Activated T-cell treated with anti-CD3 and anti-CD28 coated beads, Interleukin-2, amount 50 U/mL, for 4 hours (primary cell): ENCODE measurements around the gene ZNRF3. TPM values are rescaled to one million over a fixed set of nuclear protein-coding genes. Genes with fewer than 3 reads are reported as not detected.
"Not testable (repeated sequence)": the region's sequence is repeated elsewhere in the genome, so short reads cannot be mapped to it uniquely, and the experiment has no call there.

ENCODE experiments used
- ATAC-seq, 2 donors: fragments of 200-7000 bp; cut with Tn5 transposase; one replicate each; pipeline ENCODE4 v1.10.0; 2021
- DNase-seq: peaks from one replicate; pipeline ENCODE4 v3.0.0-alpha.2; 2020
- H3K27me3 Mint-ChIP-seq: one replicate; pipeline ENCODE4 v1.8.0; 2021; ENCODE audit warnings: low read depth, mixed read lengths
- H3K36me3 Mint-ChIP-seq: one replicate; pipeline ENCODE4 v1.8.0; 2022; ENCODE audit warnings: mixed read lengths; ENCODE audit not compliant: insufficient read depth
- H3K4me1 Mint-ChIP-seq: one replicate; pipeline ENCODE4 v1.8.0; 2021; ENCODE audit warnings: low read depth, mixed read lengths
- H3K4me3 Mint-ChIP-seq: one replicate; pipeline ENCODE4 v1.8.0; 2021; ENCODE audit warnings: mild to moderate bottlenecking, moderate library complexity, mixed read lengths
- H3K9me3 Mint-ChIP-seq: one replicate; pipeline ENCODE4 v1.8.0; 2021; ENCODE audit warnings: mixed read lengths
- total RNA-seq, 3 donors: library from RNA; stranded (reverse); gene quantifications; one replicate each; pipeline ENCODE4 v1.2.1, GENCODE V29; 2021

The ZNRF3 gene
- total RNA-seq, 3 donors from 2014 or later, result 3.3 to 4.9 (median 3.8) TPM

DNA sequence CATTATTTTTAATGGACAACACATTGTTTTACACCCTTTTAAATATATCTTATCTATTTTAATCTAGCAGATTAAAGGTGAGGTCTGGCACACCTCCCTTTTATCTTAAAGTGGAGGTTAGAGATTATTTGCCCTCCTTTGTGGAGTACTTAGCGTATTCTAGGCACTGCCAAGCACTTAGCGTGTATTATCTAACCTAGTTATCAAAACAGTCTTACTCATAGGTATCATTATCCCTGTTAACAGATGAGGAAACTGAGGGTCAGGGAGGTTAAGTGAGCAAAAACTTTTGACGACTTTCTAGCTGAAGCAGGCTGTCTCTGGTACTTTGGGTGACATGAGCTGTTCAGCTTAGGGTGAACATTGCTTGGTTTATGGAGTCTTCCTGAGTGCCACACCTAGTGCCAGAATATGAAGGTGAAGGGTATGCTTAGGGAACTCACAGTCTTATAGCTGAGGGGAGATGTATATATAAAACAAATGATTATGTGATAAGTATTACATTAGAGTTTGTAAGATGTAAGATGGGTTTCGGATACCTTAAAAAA, 55.0 kb downstream of the ZNRF3 start:
- no peak for DNase-seq
- no peaks in the 10 kb centered on the region for H3K36me3 Mint-ChIP-seq
- ATAC-seq, result no peak
- H3K4me3 Mint-ChIP-seq, result no peak overlapping the region
- H3K4me1 Mint-ChIP-seq, result no peaks in the 10 kb centered on the region
- H3K9me3 Mint-ChIP-seq, result no peaks in the 10 kb centered on the region
- H3K27me3 Mint-ChIP-seq, result peaks cover 22% of the 10 kb centered on the region

- H3K9me3 Mint-ChIP-seq, result no peaks in the 10 kb centered on the region
- DNase-seq, result no peak
- H3K36me3 Mint-ChIP-seq, result no peaks in the 10 kb centered on the region
- peaks cover 29% of the 10 kb centered on the region for H3K27me3 Mint-ChIP-seq
- no peak for ATAC-seq
- H3K4me1 Mint-ChIP-seq, result no peaks in the 10 kb centered on the region
- H3K4me3 Mint-ChIP-seq, result no peak overlapping the region
Observed at GRCh38 chr22:28939394-28939793, 56.0 kb downstream of the ZNRF3 start.

DNA sequence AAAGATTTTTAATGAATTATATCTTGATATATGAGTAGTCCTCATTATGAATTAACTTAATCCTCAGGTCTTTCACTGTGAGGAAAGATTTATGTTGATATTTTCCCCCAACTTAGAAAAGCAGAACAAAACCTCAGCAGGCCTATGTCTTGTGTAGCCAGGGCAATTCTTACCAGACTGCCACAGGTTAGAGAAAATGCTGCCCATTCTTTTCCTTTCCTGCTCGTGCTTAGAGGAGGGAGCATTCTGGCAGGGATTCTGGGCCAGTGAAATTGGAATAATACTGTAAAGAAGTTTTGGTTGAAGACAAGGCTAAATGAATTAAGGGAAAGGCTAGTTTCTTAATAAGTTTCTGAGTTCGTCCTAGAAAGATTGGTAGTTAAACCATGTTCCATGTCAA, 56.6 kb downstream of the ZNRF3 start:
- Mint-ChIP-seq H3K4me1 (no peaks in the 10 kb centered on the region), H3K9me3 (no peaks in the 10 kb centered on the region), H3K36me3 (no peaks in the 10 kb centered on the region), H3K4me3 (no peak overlapping the region), H3K27me3 (peaks cover 28% of the 10 kb centered on the region)
- no peak for DNase-seq
- no peak for ATAC-seq

DNA sequence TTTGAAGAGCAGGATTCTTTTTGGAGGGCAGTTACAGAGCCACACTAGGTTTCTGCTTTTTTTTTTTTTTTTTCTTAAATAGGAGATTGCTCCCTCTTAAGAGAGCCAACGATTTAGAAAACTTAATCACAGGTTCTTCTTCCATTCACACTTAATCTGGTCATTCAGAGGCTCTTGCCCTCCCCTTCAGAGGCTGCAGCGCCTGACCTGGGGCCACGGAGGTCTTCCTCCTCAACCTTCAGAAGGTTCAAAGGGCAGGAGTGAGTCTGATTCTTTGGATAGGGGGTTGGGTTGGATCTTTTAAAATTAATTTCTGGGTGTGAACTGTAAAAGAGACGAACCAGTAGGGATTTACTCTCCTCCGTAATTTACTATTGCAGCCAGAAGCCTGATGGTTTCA, 57.1 kb downstream of the ZNRF3 start:
- Mint-ChIP-seq H3K36me3 (no peaks in the 10 kb centered on the region), H3K9me3 (no peaks in the 10 kb centered on the region), H3K4me1 (no peaks in the 10 kb centered on the region), H3K4me3 (no peak overlapping the region), H3K27me3 (peaks cover 29% of the 10 kb centered on the region)
- no peak for ATAC-seq
- DNase-seq, result no peak

- peaks cover 13% of the 10 kb centered on the region for H3K9me3 Mint-ChIP-seq
- H3K27me3 Mint-ChIP-seq, result peaks cover 25% of the 10 kb centered on the region
- DNase-seq (no peak), ATAC-seq (no peak)
- H3K36me3 Mint-ChIP-seq, result peaks cover 5% of the 10 kb centered on the region
- H3K4me3 Mint-ChIP-seq, result no peak overlapping the region
- no peaks in the 10 kb centered on the region for H3K4me1 Mint-ChIP-seq
Observed at GRCh38 chr22:28942333-28942732, 59.0 kb downstream of the ZNRF3 start.

- Mint-ChIP-seq H3K4me3 (no peak overlapping the region), H3K27me3 (peaks cover 26% of the 10 kb centered on the region), H3K9me3 (peaks cover 17% of the 10 kb centered on the region), H3K36me3 (peaks cover 5% of the 10 kb centered on the region), H3K4me1 (no peaks in the 10 kb centered on the region)
- ATAC-seq, result no peak
- DNase-seq, result no peak
Observed at GRCh38 chr22:28942801-28943500, 59.6 kb downstream of the ZNRF3 start.

DNA sequence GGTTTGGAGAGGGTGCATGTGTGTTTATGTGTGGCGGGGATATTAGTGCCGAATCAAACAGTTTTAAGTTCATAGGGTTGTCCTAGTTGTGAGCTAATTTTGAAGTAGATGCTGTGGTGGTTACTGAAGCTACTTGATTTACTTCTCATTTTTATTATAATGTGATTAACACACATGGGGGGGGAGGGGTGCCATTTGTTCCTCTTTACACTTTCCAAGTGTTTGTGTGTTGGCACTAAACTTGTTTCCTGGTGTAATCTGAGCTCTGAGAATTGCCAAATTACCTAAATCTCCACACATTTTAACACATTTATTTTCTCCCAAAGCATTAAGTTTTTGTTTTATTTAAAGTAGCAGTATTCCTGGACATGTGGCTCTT, 60.1 kb downstream of the ZNRF3 start:
- DNase-seq (no peak), ATAC-seq (no peak)
- Mint-ChIP-seq H3K9me3 (peaks cover 17% of the 10 kb centered on the region), H3K36me3 (peaks cover 5% of the 10 kb centered on the region), H3K4me1 (no peaks in the 10 kb centered on the region), H3K27me3 (peaks cover 26% of the 10 kb centered on the region), H3K4me3 (no peak overlapping the region)

DNA sequence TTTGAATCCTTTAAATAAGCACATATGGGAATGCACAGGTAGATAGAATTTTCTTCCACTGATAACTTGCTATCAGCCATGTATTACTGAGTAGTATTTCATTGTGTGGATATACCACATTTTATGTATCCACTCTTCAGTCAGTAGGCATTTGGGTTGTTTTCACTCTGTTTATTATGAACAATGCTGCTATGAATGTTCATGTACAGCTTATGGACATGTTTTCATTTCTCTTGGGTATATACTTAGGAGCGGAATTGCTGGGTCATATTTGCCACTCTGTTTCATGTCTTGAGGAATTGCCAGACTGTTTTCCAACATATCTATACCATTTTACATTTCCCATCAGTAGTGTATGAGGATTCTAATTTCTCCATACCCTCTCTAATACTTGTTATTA, 63.8 kb downstream of the ZNRF3 start:
- DNase-seq (no peak), ATAC-seq (no peak)
- H3K4me1 Mint-ChIP-seq, result no peaks in the 10 kb centered on the region
- peaks cover 5% of the 10 kb centered on the region for H3K36me3 Mint-ChIP-seq
- H3K27me3 Mint-ChIP-seq, result peaks cover 49% of the 10 kb centered on the region
- H3K9me3 Mint-ChIP-seq, result peaks cover 17% of the 10 kb centered on the region
- no peak overlapping the region for H3K4me3 Mint-ChIP-seq

- ATAC-seq (no peak), DNase-seq (no peak)
- Mint-ChIP-seq H3K9me3 (peaks cover 17% of the 10 kb centered on the region), H3K4me3 (no peak overlapping the region), H3K4me1 (no peaks in the 10 kb centered on the region), H3K36me3 (peaks cover 5% of the 10 kb centered on the region), H3K27me3 (peaks cover 53% of the 10 kb centered on the region)
Observed at GRCh38 chr22:28948424-28948823, 65.1 kb downstream of the ZNRF3 start.

- H3K4me1 Mint-ChIP-seq, H3K4me3 Mint-ChIP-seq, H3K36me3 Mint-ChIP-seq, ATAC-seq, DNase-seq: not testable (repeated sequence)
- Mint-ChIP-seq H3K27me3 (peaks cover 55% of the 10 kb centered on the region), H3K9me3 (peaks cover 17% of the 10 kb centered on the region)
Observed at GRCh38 chr22:28948860-28949551, 65.6 kb downstream of the ZNRF3 start.

DNA sequence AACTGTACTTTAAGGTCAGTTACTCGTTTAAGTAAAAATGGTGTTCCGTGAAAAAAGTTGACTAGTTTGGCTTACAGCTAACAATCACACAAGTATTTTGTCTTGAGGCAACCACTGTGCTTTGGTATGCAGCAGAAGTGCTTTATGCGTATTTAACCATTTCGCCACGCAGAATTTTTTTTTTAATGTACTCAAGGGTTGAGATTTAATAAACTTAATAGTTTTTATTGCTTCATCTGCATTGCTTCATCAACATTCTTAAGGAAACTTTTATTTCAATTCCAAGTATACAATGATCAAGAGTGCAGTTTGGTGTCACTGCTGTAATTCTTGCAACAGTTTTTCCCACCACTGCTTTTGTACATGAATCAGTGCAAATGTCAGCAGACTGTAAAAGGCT, 66.4 kb downstream of the ZNRF3 start:
- Mint-ChIP-seq H3K36me3 (peaks cover 5% of the 10 kb centered on the region), H3K9me3 (peaks cover 17% of the 10 kb centered on the region), H3K4me1 (no peaks in the 10 kb centered on the region), H3K4me3 (no peak overlapping the region), H3K27me3 (peaks cover 60% of the 10 kb centered on the region)
- ATAC-seq (no peak), DNase-seq (no peak)

GRCh38 chr22:28950617-28951411, 67.4 kb downstream of the ZNRF3 start:
- no peak overlapping the region for H3K4me3 Mint-ChIP-seq
- ATAC-seq (no peak), DNase-seq (no peak)
- peaks cover 5% of the 10 kb centered on the region for H3K4me1 Mint-ChIP-seq
- peaks cover 5% of the 10 kb centered on the region for H3K36me3 Mint-ChIP-seq
- H3K9me3 Mint-ChIP-seq, result peaks cover 17% of the 10 kb centered on the region
- H3K27me3 Mint-ChIP-seq, result peaks cover 60% of the 10 kb centered on the region

- H3K4me3 Mint-ChIP-seq, result no peak overlapping the region
- ATAC-seq (no peak), DNase-seq (no peak)
Observed at GRCh38 chr22:28951530-28951929, 68.2 kb downstream of the ZNRF3 start.

DNA sequence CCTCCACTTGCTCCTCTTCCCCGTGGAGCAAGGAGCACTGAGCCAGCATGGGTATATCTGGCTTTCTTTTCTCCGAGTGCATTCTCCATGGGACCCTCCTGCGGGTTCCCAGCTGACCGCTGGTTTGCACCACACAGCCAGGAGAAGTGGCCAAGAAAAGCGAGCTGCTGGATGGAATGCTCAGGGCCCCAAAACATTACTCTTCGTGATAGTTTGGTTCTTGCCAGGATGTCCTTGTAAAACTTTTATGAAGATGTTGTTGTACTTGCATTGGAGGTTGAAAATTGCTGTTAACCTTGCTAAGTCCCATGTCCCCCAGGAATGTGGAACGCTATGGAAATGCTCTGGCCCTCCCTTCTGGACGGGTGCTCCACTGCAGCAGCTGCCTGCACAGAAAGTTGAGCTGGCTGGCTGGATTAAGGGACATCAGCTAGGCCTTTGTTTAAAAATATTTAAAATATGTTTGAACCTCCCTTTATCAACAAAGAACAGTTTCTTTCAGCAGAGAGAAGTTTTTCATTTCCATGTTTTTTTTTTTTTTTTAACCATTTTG, 68.7 kb downstream of the ZNRF3 start:
- DNase-seq (no peak), ATAC-seq (no peak)
- Mint-ChIP-seq H3K27me3 (peaks cover 70% of the 10 kb centered on the region), H3K4me3 (no peak overlapping the region), H3K9me3 (peaks cover 6% of the 10 kb centered on the region), H3K36me3 (no peaks in the 10 kb centered on the region), H3K4me1 (peaks cover 16% of the 10 kb centered on the region)

More at GRCh38 chr22:28951530-28951929, 68.2 kb downstream of the ZNRF3 start:
- Mint-ChIP-seq H3K36me3 (no peaks in the 10 kb centered on the region), H3K9me3 (peaks cover 11% of the 10 kb centered on the region), H3K4me1 (peaks cover 12% of the 10 kb centered on the region), H3K27me3 (peaks cover 64% of the 10 kb centered on the region)
